ENCODE measurements around the gene UBB. TPM values are rescaled to one million over a fixed set of nuclear protein-coding genes. Genes with fewer than 3 reads are reported as not detected.

The UBB gene
- 579 and 1,064 TPM in 2 replicates for total RNA-seq

GRCh38 chr17:16380640-16381495 is at the start of gene UBB:
Gene UBB, plus strand, starts transcription at chr17:16381091. Its CDS starts 817 bp downstream, at chr17:16381908.

GRCh38 chr17:16353317-16354174 is 27.3 kb upstream of the UBB start, which contains the start of gene CENPV:
Gene CENPV, minus strand, starts transcription at chr17:16353469. Its CDS starts 33 bp downstream, at chr17:16353436.

GRCh38 chr17:16415031-16415924 is 34.4 kb downstream of the UBB start, which contains the start of gene TRPV2:
Gene TRPV2, plus strand, starts transcription at chr17:16415571. Its CDS starts 2,098 bp downstream, at chr17:16417669.

Other genes with a start within 250 kb of the UBB start
- gene NCOR1, start 165.6 kb upstream of the UBB start, total RNA-seq = 60.8 and 145 TPM in 2 replicates
- 16.8 and 19.8 TPM in 2 replicates for gene PIGL, start 163.9 kb upstream of the UBB start, total RNA-seq
- gene CENPV, start 27.6 kb upstream of the UBB start, total RNA-seq = 4.3 and 9.9 TPM in 2 replicates
- gene TRPV2, start 34.5 kb downstream of the UBB start, total RNA-seq = 0.36 and 0.68 TPM in 2 replicates
- gene LRRC75A, start 111.1 kb downstream of the UBB start, total RNA-seq = under 0.01 TPM in 2 replicates
- 2.1 and 3.3 TPM in 2 replicates for gene ZNF287, start 188.1 kb downstream of the UBB start, total RNA-seq